ELF-1 (cell line): ENCODE measurements around the gene ZNF692.
"Not testable (repeated sequence)": the region's sequence is repeated elsewhere in the genome, so short reads cannot be mapped to it uniquely, and the experiment has no call there.

ENCODE experiments used
- DNase-seq: peaks from one replicate; pipeline ENCODE4 v3.0.0-alpha.2; 2016; ENCODE audit warnings: low read depth, low spot score

The ZNF692 gene

GRCh38 chr1:248882427-248882826 is 23.5 kb upstream of the ZNF692 start:
- not testable (repeated sequence) for DNase-seq

DNA sequence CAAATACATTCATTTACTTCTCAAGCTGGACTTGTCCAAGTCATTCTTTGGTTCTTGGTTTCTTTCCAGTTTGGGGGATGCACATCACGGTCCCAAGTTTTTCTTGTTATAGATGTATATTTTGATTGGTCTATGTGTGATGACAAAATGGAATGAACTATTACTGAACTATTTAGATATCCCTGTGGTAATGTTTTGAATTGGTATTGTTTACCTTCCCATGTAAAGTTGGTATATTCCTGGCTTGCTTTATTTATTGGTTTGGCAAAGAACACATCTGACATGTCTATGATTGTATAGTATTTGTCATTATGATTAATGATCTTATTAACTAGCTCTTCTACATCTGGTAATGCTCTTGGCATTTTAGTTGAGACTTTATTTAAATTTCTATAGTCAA is 22.4 kb upstream of the ZNF692 start:
- no peak for DNase-seq

- peak; percentile 96 for DNase-seq
These were observed 15.2 kb upstream of the ZNF692 start for GRCh38 chr1:248873993-248874533.

- peak; percentile 99 for DNase-seq
These were observed 14.6 kb upstream of the ZNF692 start for GRCh38 chr1:248873409-248873992.

- DNase-seq = peak; percentile 91
These were observed 14.0 kb upstream of the ZNF692 start for GRCh38 chr1:248872752-248873408.

GRCh38 chr1:248871837-248872401 is 13.0 kb upstream of the ZNF692 start:
- DNase-seq = no peak

- DNase-seq = peak; percentile 76
These were observed 4.4 kb upstream of the ZNF692 start for GRCh38 chr1:248862998-248863881.

GRCh38 chr1:248862695-248862997 is 3.8 kb upstream of the ZNF692 start:
- DNase-seq = no peak

DNA sequence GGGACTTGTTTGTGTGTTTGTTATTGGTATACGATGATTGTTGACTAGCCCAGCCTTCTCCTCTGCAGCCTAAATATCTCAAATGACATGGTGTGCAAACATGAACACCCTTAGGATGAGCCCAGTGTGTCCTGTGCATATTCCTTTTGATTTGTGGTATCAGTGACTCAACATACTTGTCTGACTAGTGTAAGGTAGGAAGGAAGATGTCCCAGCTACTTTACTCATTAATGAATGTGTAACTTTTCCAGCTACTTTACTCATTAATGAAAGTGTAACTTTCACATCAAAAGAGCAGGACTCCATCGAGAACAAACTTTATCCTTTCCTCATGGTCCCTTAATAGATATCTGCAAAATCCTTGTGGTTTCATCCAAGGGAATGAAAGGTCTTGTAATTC is 2.7 kb upstream of the ZNF692 start:
- no peak for DNase-seq

DNA sequence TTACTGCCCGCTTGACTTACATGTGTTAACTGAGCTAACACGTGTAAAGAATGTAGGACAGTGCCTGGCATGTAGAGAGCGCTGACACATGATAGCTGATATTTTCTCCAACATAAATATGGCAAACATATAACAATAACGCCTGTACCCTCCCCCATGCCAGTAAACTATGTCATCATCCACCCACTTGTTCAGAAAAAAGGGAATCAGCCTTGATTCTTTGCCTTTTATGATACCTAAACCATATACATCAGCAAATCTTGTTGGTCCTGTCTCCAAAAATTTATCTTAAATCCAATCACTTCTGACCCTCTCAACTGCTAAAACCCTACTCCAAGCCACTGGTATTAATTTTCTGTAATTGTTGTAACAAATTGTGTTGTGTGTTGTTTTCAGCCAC is 1.1 kb upstream of the ZNF692 start:
- no peak for DNase-seq

- peak; percentile 92 for DNase-seq
These were observed 592 bp downstream of the ZNF692 start for GRCh38 chr1:248858096-248858890.

GRCh38 chr1:248857749-248858095 is 1.2 kb downstream of the ZNF692 start:
- no peak for DNase-seq

GRCh38 chr1:248857201-248857600 is 1.7 kb downstream of the ZNF692 start:
- DNase-seq = no peak

- DNase-seq = no peak
These were observed 2.7 kb downstream of the ZNF692 start for GRCh38 chr1:248856176-248856575.

DNA sequence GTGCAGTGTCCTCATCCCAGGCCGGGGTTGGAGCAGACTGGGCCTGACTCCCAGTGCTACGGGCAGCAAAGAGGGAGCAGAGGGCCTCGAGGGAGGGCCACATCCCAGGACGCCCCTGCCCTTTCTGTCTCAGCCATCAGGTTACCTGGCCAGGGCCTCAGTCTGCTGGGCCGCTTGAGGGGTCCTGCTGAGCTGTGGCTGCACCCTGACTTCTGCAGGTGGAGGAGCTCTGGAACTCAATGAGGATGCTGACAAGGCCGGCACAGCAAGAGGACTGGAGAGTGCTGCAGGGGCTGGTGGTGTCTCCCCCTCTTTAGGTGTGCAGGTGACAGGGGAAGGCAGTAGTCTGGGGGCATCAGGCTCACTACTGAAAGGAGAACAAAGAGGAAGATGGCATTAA is 3.3 kb downstream of the ZNF692 start:
- DNase-seq = no peak

DNA sequence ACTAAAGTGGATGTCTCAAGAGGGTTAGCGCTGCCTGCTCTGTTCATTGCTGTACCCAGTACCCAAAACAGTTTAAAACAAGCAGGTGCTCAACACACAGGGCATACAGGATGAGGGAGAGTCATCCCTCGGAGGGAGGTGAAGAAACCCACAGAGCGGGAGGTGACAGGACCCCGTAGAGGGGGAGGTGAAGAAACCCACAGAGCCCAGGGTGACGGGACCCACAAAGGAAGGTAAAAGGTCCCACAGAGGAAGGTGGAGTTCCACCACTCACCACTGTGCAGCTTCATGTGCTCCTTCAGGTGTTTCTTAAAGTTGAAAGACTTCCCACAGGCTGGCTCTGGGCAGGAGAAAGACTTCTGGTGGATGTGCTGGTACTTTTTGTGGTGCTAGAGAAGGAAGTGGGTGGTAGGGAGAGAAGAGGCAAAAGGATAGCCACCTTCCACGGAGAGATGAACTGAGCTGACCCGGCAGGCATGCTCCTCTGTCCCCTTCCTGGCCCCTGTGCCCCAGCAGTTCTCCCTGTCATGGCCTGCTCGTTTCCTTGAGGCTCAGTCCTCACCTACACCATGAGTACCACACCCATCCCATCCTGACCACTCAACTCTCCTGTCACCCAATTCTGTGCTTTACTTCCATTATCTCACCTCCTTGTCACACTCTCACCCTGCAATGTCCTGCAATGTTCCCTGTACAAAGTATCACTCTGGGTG is 5.1 kb downstream of the ZNF692 start:
- no peak for DNase-seq

GRCh38 chr1:248852481-248853405 is 6.1 kb downstream of the ZNF692 start:
- no peak for DNase-seq

DNA sequence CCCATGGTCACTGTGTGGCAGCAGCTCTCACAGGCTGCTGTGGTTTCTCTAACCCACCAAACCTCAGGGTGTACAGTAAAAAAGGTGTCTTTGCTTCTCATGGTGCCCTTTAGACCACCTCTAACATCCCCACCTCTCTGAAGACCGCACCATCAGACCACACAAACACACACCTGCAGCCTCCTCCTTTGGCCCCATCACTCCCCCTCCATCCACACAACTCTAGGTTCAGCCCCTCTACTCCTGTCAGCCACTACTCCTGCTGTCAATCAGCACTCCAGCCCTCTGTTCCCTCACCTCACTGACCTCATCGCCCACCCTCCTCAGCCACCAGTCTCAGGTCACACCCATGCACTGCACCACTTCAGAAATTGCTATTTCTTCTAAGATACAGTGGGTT is 7.5 kb downstream of the ZNF692 start:
- no peak for DNase-seq

GRCh38 chr1:248850536-248851251 is 8.2 kb downstream of the ZNF692 start:
- DNase-seq = no peak
